ENCODE measurements around the gene CDKAL1. TPM values are rescaled to one million over a fixed set of nuclear protein-coding genes. Genes with fewer than 3 reads are reported as not detected.

CDKAL1 gene
- total and polyA plus RNA-seq, 2 of the 13 experiments (the other 11 are each of a cell fraction or from before 2014, with no cell fraction given): 9.5 to 27.7 TPM

DNA sequence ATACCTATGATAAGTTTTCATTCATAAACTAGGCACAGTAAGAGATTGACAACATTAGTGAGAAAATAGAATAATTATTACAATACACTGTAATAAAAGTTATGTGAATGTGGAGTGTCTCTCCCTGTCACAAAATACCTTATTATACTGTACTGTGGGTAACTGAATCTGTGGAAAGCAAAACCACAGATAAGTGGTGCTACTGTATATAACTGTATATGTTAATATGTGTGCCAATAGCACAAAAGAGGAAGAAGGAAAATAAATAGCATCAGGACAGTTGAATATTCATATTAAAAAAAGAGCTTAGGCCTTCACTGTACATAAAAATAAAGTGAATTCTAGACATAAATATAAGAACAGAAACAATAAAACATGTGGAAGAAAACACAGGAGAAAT, 243.5 kb downstream of the CDKAL1 start:
- Histone ChIP-seq H3K79me2 (ENCODE audit: insufficient read depth, low read length) (no peaks in the 10 kb centered on the region), H3K27ac (ENCODE audit: extremely low read length, insufficient read depth, low read length) (no peak overlapping the region), H3K4me2 (ENCODE audit: low read depth, low read length) (no peak overlapping the region), H3K27me3 (ENCODE audit: control insufficient read depth in 1 of 2, insufficient read depth in 2 of 2, low read length in 2 of 2) (no peaks in the 10 kb centered on the region), H2AFZ (ENCODE audit: low read length) (no peak overlapping the region), H3K4me3 (replicated peaks in 1 of 3; ENCODE audit: insufficient read depth in 1 of 3, low read depth in 2 of 3, low read length in 3 of 3) (no peak overlapping the region), H3K36me3 (replicated peaks in 1 of 2; ENCODE audit: control insufficient read depth in 1 of 2, insufficient read depth in 2 of 2, low read length in 2 of 2) (0 out of 5 replicates have a peak, but pooled peaks cover 1 to 7% of the 10 kb centered on the region in 2 experiments), H3K9me3 (ENCODE audit: low read length) (no peaks in the 10 kb centered on the region), H3K9ac (ENCODE audit: insufficient read depth, low read depth, low read length) (no peak overlapping the region), H3K4me1 (ENCODE audit: insufficient read depth, low read length) (no peaks in the 10 kb centered on the region), H4K20me1 (ENCODE audit: insufficient read depth, low read length) (no peaks in the 10 kb centered on the region)
- no peak for FAIRE-seq
- ATAC-seq: no peak
- in situ Hi-C loops (cut with HindIII; ENCODE audit: extremely low pct_ligation_motif_present, low pct_unique_long_range_greater_than_20kb): no loop called here
- BruUV-seq (replicated peaks): no TSS peak
- no peak for DNase-seq (ENCODE audit: low spot score)
- ChIA-PET CTCF (ENCODE audit: low intra/inter-chr PET ratio, low total read pairs) (no interaction called here), POLR2A (no interaction called here)
- intact Hi-C loops (cut with micrococcal nuclease; ENCODE audit: unreplicated experiment): no loop called here
- TF ChIP-seq, protein P1, sequence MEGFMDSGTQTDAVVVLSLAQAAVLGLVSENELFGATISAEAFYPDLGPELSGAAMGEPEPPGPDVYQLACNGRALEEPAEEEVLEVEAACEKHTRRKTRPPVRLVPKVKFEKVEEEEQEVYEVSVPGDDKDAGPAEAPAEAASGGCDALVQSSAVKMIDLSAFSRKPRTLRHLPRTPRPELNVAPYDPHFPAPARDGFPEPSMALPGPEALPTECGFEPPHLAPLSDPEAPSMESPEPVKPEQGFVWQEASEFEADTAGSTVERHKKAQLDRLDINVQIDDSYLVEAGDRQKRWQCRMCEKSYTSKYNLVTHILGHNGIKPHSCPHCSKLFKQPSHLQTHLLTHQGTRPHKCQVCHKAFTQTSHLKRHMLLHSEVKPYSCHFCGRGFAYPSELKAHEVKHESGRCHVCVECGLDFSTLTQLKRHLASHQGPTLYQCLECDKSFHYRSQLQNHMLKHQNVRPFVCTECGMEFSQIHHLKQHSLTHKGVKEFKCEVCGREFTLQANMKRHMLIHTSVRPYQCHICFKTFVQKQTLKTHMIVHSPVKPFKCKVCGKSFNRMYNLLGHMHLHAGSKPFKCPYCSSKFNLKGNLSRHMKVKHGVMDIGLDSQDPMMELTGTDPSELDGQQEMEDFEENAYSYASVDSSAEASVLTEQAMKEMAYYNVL (CRISPR knock-in tag; IDR thresholded peaks at IDR 0.05; ENCODE audit: borderline replicate concordance): no peak
- TF ChIP-seq ZBTB8A (CRISPR knock-in tag; IDR thresholded peaks at IDR 0.05; ENCODE audit: borderline replicate concordance, low read depth) (no peak), CBX2 (IDR thresholded peaks at IDR 0.05; ENCODE audit: low read depth, low read length) (no peak), CBX2 (CRISPR knock-in tag; IDR thresholded peaks at IDR 0.05; ENCODE audit: low read depth) (no peak), GZF1 (CRISPR knock-in tag; IDR thresholded peaks at IDR 0.05) (no peak), TOPORS (CRISPR knock-in tag; IDR thresholded peaks at IDR 0.05) (no peak), ELF3 (CRISPR knock-in tag; IDR thresholded peaks at IDR 0.05) (no peak), SP140L (CRISPR knock-in tag; IDR thresholded peaks at IDR 0.05; ENCODE audit: borderline replicate concordance) (no peak), MYC (CRISPR knock-in tag; IDR thresholded peaks at IDR 0.05; ENCODE audit: borderline replicate concordance) (no peak), SRY (CRISPR knock-in tag; IDR thresholded peaks at IDR 0.05) (no peak), ZNF792 (CRISPR knock-in tag; IDR thresholded peaks at IDR 0.05) (no peak), HOXA3 (CRISPR knock-in tag; IDR thresholded peaks at IDR 0.05) (no peak), ZBTB42 (CRISPR knock-in tag; IDR thresholded peaks at IDR 0.05) (no peak), ZBTB7B (CRISPR knock-in tag; IDR thresholded peaks at IDR 0.05) (no peak), GATAD2A (CRISPR knock-in tag; IDR thresholded peaks at IDR 0.05) (no peak), ZNF556 (CRISPR knock-in tag; IDR thresholded peaks at IDR 0.05; ENCODE audit: borderline replicate concordance) (no peak), ATRX (CRISPR knock-in tag; IDR thresholded peaks at IDR 0.05; ENCODE audit: borderline replicate concordance) (no peak), SIX1 (CRISPR knock-in tag; IDR thresholded peaks at IDR 0.05; ENCODE audit: borderline replicate concordance) (no peak), ZNF501 (CRISPR knock-in tag; IDR thresholded peaks at IDR 0.05) (no peak), ZNF773 (CRISPR knock-in tag; IDR thresholded peaks at IDR 0.05; ENCODE audit: borderline replicate concordance) (no peak)
- TF ChIP-seq, protein P2, sequence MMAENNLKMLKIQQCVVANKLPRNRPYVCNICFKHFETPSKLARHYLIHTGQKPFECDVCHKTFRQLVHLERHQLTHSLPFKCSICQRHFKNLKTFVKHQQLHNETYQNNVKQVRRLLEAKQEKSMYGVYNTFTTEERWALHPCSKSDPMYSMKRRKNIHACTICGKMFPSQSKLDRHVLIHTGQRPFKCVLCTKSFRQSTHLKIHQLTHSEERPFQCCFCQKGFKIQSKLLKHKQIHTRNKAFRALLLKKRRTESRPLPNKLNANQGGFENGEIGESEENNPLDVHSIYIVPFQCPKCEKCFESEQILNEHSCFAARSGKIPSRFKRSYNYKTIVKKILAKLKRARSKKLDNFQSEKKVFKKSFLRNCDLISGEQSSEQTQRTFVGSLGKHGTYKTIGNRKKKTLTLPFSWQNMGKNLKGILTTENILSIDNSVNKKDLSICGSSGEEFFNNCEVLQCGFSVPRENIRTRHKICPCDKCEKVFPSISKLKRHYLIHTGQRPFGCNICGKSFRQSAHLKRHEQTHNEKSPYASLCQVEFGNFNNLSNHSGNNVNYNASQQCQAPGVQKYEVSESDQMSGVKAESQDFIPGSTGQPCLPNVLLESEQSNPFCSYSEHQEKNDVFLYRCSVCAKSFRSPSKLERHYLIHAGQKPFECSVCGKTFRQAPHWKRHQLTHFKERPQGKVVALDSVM (CRISPR knock-in tag; IDR thresholded peaks at IDR 0.05): no peak
